SK-N-MC (cell line): ENCODE results near the gene TJP1.
"Not testable (repeated sequence)": the region's sequence is repeated elsewhere in the genome, so short reads cannot be mapped to it uniquely, and the experiment has no call there.

Experiments used
- DNase-seq: peaks from one replicate; pipeline ENCODE4 v3.0.0-alpha.2; 2011; ENCODE audit warnings: low read depth, low spot score
- H3K27ac ChIP-seq: fragments of 200-600 bp; sonication (generic); 2 replicates; pipeline ENCODE4 v1.5.1; 2016; ENCODE audit warnings: mixed run types
- H3K36me3 ChIP-seq: fragments of 200-600 bp; sonication (generic); 2 replicates; pipeline ENCODE4 v1.6.1; 2017; ENCODE audit warnings: antibody characterized with exemption, low read length, mixed read lengths; ENCODE audit not compliant: insufficient read depth
- H3K4me3 ChIP-seq: fragments of 200-600 bp; sonication (generic); 2 replicates; pipeline ENCODE4 v1.5.1; 2016
- H3K9ac ChIP-seq: fragments of 200-600 bp; sonication (generic); 2 replicates; pipeline ENCODE4 v1.8.0; 2017; ENCODE audit warnings: mixed run types, mixed read lengths; ENCODE audit not compliant: insufficient read length
- H3K9me3 ChIP-seq: fragments of 200-600 bp; sonication (generic); 2 replicates; pipeline ENCODE4 v1.6.1; 2017; ENCODE audit warnings: low read depth, mild to moderate bottlenecking, antibody characterized with exemption, low read length, moderate library complexity, mixed read lengths
- EZH2 ChIP-seq: fragments of 200-600 bp; sonication (generic); IDR thresholded peaks from one replicate; pipeline ENCODE4 v1.6.1; 2017; ENCODE audit warnings: antibody characterized with exemption
- FOXP2 ChIP-seq: optimal IDR thresholded peaks from 2 replicates; pipeline ENCODE3; 2011; ENCODE audit warnings: mild to moderate bottlenecking, moderate library complexity; ENCODE audit not compliant: insufficient read depth; ENCODE audit errors: extremely low read length, control extremely low read depth
- POLR2AphosphoS5 ChIP-seq: IDR thresholded peaks from 2 replicates; pipeline ENCODE4 v1.6.1; 2012; ENCODE audit warnings: mild to moderate bottlenecking, low read depth, low read length, borderline replicate concordance

TJP1 gene

GRCh38 chr15:29765234-29765841 is 56.9 kb downstream of the TJP1 start:
- TF ChIP-seq POLR2AphosphoS5 (no peak), FOXP2 (no peak), EZH2 (no peak)
- DNase-seq: no peak
- no peaks in the 10 kb centered on the region for H3K9me3 ChIP-seq
- H3K4me3 ChIP-seq: no peak overlapping the region
- no peaks in the 10 kb centered on the region for H3K36me3 ChIP-seq
- H3K9ac ChIP-seq: no peak overlapping the region
- no peak overlapping the region for H3K27ac ChIP-seq

GRCh38 chr15:29759596-29759995 is 62.7 kb downstream of the TJP1 start:
- TF ChIP-seq POLR2AphosphoS5: no peak
- no peak for TF ChIP-seq EZH2
- no peak for TF ChIP-seq FOXP2
- H3K36me3 ChIP-seq: no peaks in the 10 kb centered on the region
- DNase-seq: no peak

GRCh38 chr15:29756358-29757267 is 65.7 kb downstream of the TJP1 start:
- TF ChIP-seq FOXP2 (no peak), EZH2 (no peak), POLR2AphosphoS5 (no peak)
- Histone ChIP-seq H3K36me3 (no peaks in the 10 kb centered on the region), H3K4me3 (no peak overlapping the region), H3K27ac (no peak overlapping the region), H3K9me3 (no peaks in the 10 kb centered on the region), H3K9ac (no peak overlapping the region)
- no peak for DNase-seq

More at GRCh38 chr15:29759596-29759995, 62.7 kb downstream of the TJP1 start:
- H3K4me3 ChIP-seq: no peak overlapping the region
- no peaks in the 10 kb centered on the region for H3K9me3 ChIP-seq
- H3K9ac ChIP-seq: no peak overlapping the region
- no peak overlapping the region for H3K27ac ChIP-seq

- DNase-seq, H3K4me3 ChIP-seq, H3K9ac ChIP-seq, H3K9me3 ChIP-seq, H3K27ac ChIP-seq, H3K36me3 ChIP-seq: not testable (repeated sequence)
Measured at GRCh38 chr15:29754009-29754408, 68.3 kb downstream of the TJP1 start.

- Histone ChIP-seq H3K9ac (no peak overlapping the region), H3K4me3 (no peak overlapping the region), H3K36me3 (no peaks in the 10 kb centered on the region), H3K9me3 (no peaks in the 10 kb centered on the region), H3K27ac (no peak overlapping the region)
- no peak for TF ChIP-seq EZH2
- no peak for DNase-seq
Measured at GRCh38 chr15:29753506-29753905, 68.8 kb downstream of the TJP1 start.

- H3K9ac ChIP-seq: no peak overlapping the region
- no peaks in the 10 kb centered on the region for H3K36me3 ChIP-seq
- no peak overlapping the region for H3K27ac ChIP-seq
- no peak overlapping the region for H3K4me3 ChIP-seq
- no peak for TF ChIP-seq EZH2
- no peak for TF ChIP-seq FOXP2
- no peak for TF ChIP-seq POLR2AphosphoS5
- DNase-seq: no peak
- H3K9me3 ChIP-seq: no peaks in the 10 kb centered on the region
Measured at GRCh38 chr15:29750754-29751153, 71.5 kb downstream of the TJP1 start.

GRCh38 chr15:29749365-29750086 is 72.7 kb downstream of the TJP1 start:
- no peak overlapping the region for H3K27ac ChIP-seq
- no peak overlapping the region for H3K4me3 ChIP-seq
- no peak for TF ChIP-seq POLR2AphosphoS5
- TF ChIP-seq FOXP2: no peak
- TF ChIP-seq EZH2: no peak
- no peaks in the 10 kb centered on the region for H3K36me3 ChIP-seq
- H3K9me3 ChIP-seq: no peaks in the 10 kb centered on the region
- no peak overlapping the region for H3K9ac ChIP-seq
- no peak for DNase-seq

- Histone ChIP-seq H3K36me3 (no peaks in the 10 kb centered on the region), H3K9me3 (no peaks in the 10 kb centered on the region), H3K4me3 (no peak overlapping the region), H3K27ac (no peak overlapping the region), H3K9ac (no peak overlapping the region)
- TF ChIP-seq EZH2: no peak
- TF ChIP-seq POLR2AphosphoS5: no peak
- no peak for TF ChIP-seq FOXP2
- no peak for DNase-seq
Measured at GRCh38 chr15:29747837-29748417, 74.3 kb downstream of the TJP1 start.
